HFF-Myc (cell line): ENCODE data around the gene PSAPL1.

Experiments used
- DNase-seq: peaks from one replicate; pipeline ENCODE4 v3.0.0-alpha.2; 2011; ENCODE audit warnings: low read depth; ENCODE audit errors: extremely low read depth
- H3K4me3 ChIP-seq: replicated peaks from 2 replicates; pipeline ENCODE4 v1.5.1; 2011; ENCODE audit warnings: low read depth, mild to moderate bottlenecking, control low read depth, low read length
- CTCF ChIP-seq: IDR thresholded peaks from 2 replicates; pipeline ENCODE4 v1.5.1; 2012; ENCODE audit warnings: mild to moderate bottlenecking, low read depth, low read length, control low read depth; ENCODE audit errors: missing control alignments

Gene PSAPL1

DNA sequence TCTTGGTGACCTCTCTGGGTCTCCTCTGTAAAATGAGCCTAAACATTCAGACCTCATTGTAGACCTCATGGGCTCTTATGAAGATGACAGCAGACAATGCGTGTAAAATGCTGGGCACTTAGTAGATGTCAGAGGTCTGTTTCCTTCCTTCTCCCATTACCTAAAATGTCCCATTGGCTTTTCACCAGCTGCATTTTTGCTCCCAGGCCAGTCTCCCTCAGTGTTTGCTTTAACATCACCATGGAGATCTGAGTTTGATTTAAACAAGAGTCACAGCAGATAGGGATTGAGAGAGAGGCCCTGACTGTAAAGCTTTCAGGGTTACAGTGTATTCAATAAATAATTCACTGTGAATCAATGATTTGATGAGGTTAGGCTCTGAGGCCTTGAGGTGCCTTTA is 24.3 kb downstream of the PSAPL1 start:
- TF ChIP-seq CTCF = no peak
- no peak for DNase-seq
- H3K4me3 ChIP-seq = no peak overlapping the region

GRCh38 chr4:7408166-7408565 is 26.6 kb downstream of the PSAPL1 start:
- no peak for DNase-seq
- TF ChIP-seq CTCF = no peak

GRCh38 chr4:7403001-7403400 is 31.7 kb downstream of the PSAPL1 start:
- H3K4me3 ChIP-seq = no peak overlapping the region
- TF ChIP-seq CTCF = no peak
- DNase-seq = no peak

More at GRCh38 chr4:7408166-7408565, 26.6 kb downstream of the PSAPL1 start:
- no peak overlapping the region for H3K4me3 ChIP-seq

- no peak for DNase-seq
- no peak overlapping the region for H3K4me3 ChIP-seq
- TF ChIP-seq CTCF = no peak
Observed at GRCh38 chr4:7402526-7402925, 32.2 kb downstream of the PSAPL1 start.

GRCh38 chr4:7400671-7401298 is 33.9 kb downstream of the PSAPL1 start:
- no peak overlapping the region for H3K4me3 ChIP-seq
- DNase-seq = no peak
- TF ChIP-seq CTCF = no peak

GRCh38 chr4:7399440-7400234 is 35.1 kb downstream of the PSAPL1 start:
- no peak overlapping the region for H3K4me3 ChIP-seq
- no peak for TF ChIP-seq CTCF
- DNase-seq = no peak
